SK-N-SH treated with all-trans-retinoic acid at 6 μM for 48 hours (cell line): Measurements from ENCODE around the gene EPHA6.
"Not testable (repeated sequence)": the region's sequence is repeated elsewhere in the genome, so short reads cannot be mapped to it uniquely, and the experiment has no call there.

Source experiments
- ATAC-seq: fragments of 200-7000 bp; cut with Tn5 transposase; 3 replicates; pipeline ENCODE4 v1.9.1; 2020; ENCODE audit warnings: mild to moderate bottlenecking, moderate library complexity
- ARNTL ChIP-seq: fragments of 450-650 bp; formaldehyde crosslinking; IDR thresholded peaks from 2 replicates; pipeline ENCODE4 v1.5.0; 2020; ENCODE audit warnings: low read depth, mild to moderate bottlenecking, moderate library complexity, borderline replicate concordance
- BACH2 ChIP-seq: fragments of 250-450 bp; sonication (Bioruptor Pico); IDR thresholded peaks from 2 replicates; pipeline ENCODE4 v1.9.0; 2021; ENCODE audit warnings: mild to moderate bottlenecking, borderline replicate concordance
- CSDC2 ChIP-seq: fragments of 250-450 bp; sonication (Bioruptor Pico); IDR thresholded peaks from 2 replicates; pipeline ENCODE4 v1.5.0; 2020; ENCODE audit warnings: mild to moderate bottlenecking, moderate library complexity
- ESRRG ChIP-seq: fragments of 250-450 bp; sonication (Bioruptor Pico); IDR thresholded peaks from 2 replicates; pipeline ENCODE4 v1.6.1; 2021; ENCODE audit warnings: mild to moderate bottlenecking
- GLIS3 ChIP-seq: fragments of 250-450 bp; sonication (Bioruptor Pico); IDR thresholded peaks from 2 replicates; pipeline ENCODE4 v1.5.0; 2020; ENCODE audit warnings: mild to moderate bottlenecking, moderate library complexity
- OSR1 ChIP-seq: fragments of 250-450 bp; sonication (Bioruptor Pico); IDR thresholded peaks from 2 replicates; pipeline ENCODE4 v1.8.0; 2022; ENCODE audit warnings: moderate library complexity, mild to moderate bottlenecking, inconsistent platforms
- PPARA ChIP-seq: fragments of 250-450 bp; sonication (Bioruptor Pico); IDR thresholded peaks from 2 replicates; pipeline ENCODE4 v1.5.0; 2020; ENCODE audit warnings: mild to moderate bottlenecking, borderline replicate concordance
- RARB ChIP-seq: fragments of 250-450 bp; sonication (Bioruptor Pico); IDR thresholded peaks from 2 replicates; pipeline ENCODE4 v1.8.0; 2021; ENCODE audit warnings: mild to moderate bottlenecking, moderate library complexity
- SNAI2 ChIP-seq: fragments of 250-450 bp; sonication (Bioruptor Pico); IDR thresholded peaks from 2 replicates; pipeline ENCODE4 v1.5.0; 2020; ENCODE audit warnings: mild to moderate bottlenecking, moderate library complexity
- TCF4 ChIP-seq: fragments of 250-450 bp; sonication (Bioruptor Pico); IDR thresholded peaks from 2 replicates; pipeline ENCODE4 v1.8.0; 2021; ENCODE audit warnings: mild to moderate bottlenecking, moderate library complexity, borderline replicate concordance
- TOX ChIP-seq: fragments of 250-450 bp; sonication (Bioruptor Pico); IDR thresholded peaks from 2 replicates; pipeline ENCODE4 v1.8.0; 2021; ENCODE audit warnings: mild to moderate bottlenecking, moderate library complexity, borderline replicate concordance
- ZC3H10 ChIP-seq: fragments of 250-450 bp; sonication (Bioruptor Pico); IDR thresholded peaks from 2 replicates; pipeline ENCODE4 v1.5.1; 2021; ENCODE audit warnings: mild to moderate bottlenecking, moderate library complexity
- ZFP3 ChIP-seq: fragments of 250-450 bp; sonication (Bioruptor Pico); IDR thresholded peaks from 2 replicates; pipeline ENCODE4 v1.5.0; 2020; ENCODE audit warnings: mild to moderate bottlenecking, moderate library complexity
- ZFP30 ChIP-seq: fragments of 450-650 bp; formaldehyde crosslinking; IDR thresholded peaks from 2 replicates; pipeline ENCODE4 v1.5.0; 2022; ENCODE audit warnings: mild to moderate bottlenecking, moderate library complexity
- ZNF565 ChIP-seq: fragments of 450-650 bp; formaldehyde crosslinking; conservative IDR thresholded peaks from 2 replicates; pipeline ENCODE4 v1.5.0; 2020; ENCODE audit warnings: low read depth, mild to moderate bottlenecking, moderate library complexity
- ZNF8 ChIP-seq: fragments of 450-650 bp; formaldehyde crosslinking; IDR thresholded peaks from 2 replicates; pipeline ENCODE4 v1.5.0; 2020; ENCODE audit warnings: mild to moderate bottlenecking, moderate library complexity
- TF ChIP-seq, protein P1 (sequence below): fragments of 250-450 bp; sonication (Bioruptor Pico); IDR thresholded peaks from 2 replicates; pipeline ENCODE4 v1.5.1; 2021; ENCODE audit warnings: mild to moderate bottlenecking, moderate library complexity
- TF ChIP-seq, protein P2 (sequence below): fragments of 250-450 bp; sonication (Bioruptor Pico); IDR thresholded peaks from 2 replicates; pipeline ENCODE4 v1.5.1; 2020; ENCODE audit warnings: low read depth, mild to moderate bottlenecking, moderate library complexity
- TF ChIP-seq, protein P3 (sequence below): fragments of 250-450 bp; sonication (Bioruptor Pico); IDR thresholded peaks from 2 replicates; pipeline ENCODE4 v1.8.0; 2021; ENCODE audit warnings: low read depth, mild to moderate bottlenecking, moderate library complexity, borderline replicate concordance

EPHA6 gene

DNA sequence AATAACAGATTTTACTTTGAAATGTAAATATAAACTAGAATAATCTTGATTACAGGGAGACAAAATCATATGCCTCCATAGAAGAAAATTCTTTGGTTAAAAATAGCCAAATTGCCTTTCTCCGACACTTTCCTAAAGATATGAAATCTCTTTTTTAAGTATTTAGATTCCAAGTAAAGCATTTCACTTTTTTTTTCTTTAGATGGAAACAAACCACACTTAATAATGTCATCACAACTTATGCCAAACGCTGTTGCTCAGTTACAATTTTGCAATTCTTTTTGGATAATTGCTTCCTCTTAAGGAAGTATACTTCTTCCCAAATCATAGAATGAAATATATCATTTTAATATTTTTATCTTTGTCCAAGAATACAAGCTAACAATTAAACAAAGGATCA is 656.1 kb downstream of the EPHA6 start:
- TF ChIP-seq, protein P1, sequence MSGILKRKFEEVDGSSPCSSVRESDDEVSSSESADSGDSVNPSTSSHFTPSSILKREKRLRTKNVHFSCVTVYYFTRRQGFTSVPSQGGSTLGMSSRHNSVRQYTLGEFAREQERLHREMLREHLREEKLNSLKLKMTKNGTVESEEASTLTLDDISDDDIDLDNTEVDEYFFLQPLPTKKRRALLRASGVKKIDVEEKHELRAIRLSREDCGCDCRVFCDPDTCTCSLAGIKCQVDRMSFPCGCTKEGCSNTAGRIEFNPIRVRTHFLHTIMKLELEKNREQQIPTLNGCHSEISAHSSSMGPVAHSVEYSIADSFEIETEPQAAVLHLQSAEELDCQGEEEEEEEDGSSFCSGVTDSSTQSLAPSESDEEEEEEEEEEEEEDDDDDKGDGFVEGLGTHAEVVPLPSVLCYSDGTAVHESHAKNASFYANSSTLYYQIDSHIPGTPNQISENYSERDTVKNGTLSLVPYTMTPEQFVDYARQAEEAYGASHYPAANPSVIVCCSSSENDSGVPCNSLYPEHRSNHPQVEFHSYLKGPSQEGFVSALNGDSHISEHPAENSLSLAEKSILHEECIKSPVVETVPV (CRISPR knock-in tag), result no peak
- TF ChIP-seq RARB (CRISPR knock-in tag) (no peak), SNAI2 (no peak), BACH2 (CRISPR knock-in tag) (no peak), ZNF565 (CRISPR knock-in tag) (no peak), TOX (CRISPR knock-in tag) (no peak), ARNTL (CRISPR knock-in tag) (no peak), PPARA (no peak)
- TF ChIP-seq, all 23 proteins: peak for 0
- ATAC-seq, result no peak

DNA sequence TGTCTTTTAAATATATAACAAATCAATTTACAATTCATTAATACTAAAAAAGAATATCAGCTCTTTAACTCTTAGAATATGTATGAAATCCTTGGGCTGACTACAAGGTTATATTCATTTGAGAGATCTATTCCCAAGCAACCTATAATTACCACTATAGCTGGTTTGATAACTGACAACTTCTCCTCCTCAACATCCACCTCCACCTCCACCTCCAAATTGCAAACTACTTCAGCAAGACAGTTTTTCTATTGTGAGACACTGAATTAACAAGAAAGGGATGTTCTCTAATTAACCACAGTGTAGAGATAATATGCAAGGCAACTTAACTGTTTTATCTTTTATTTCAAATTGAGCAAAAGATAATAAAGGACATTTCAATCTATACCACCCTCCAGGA is 665.3 kb downstream of the EPHA6 start:
- no peak for ATAC-seq
- TF ChIP-seq, protein P2, sequence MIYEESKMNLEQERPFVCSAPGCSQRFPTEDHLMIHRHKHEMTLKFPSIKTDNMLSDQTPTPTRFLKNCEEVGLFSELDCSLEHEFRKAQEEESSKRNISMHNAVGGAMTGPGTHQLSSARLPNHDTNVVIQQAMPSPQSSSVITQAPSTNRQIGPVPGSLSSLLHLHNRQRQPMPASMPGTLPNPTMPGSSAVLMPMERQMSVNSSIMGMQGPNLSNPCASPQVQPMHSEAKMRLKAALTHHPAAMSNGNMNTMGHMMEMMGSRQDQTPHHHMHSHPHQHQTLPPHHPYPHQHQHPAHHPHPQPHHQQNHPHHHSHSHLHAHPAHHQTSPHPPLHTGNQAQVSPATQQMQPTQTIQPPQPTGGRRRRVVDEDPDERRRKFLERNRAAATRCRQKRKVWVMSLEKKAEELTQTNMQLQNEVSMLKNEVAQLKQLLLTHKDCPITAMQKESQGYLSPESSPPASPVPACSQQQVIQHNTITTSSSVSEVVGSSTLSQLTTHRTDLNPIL (CRISPR knock-in tag), result no peak
- TF ChIP-seq PPARA (no peak), OSR1 (no peak), TCF4 (CRISPR knock-in tag) (no peak), ARNTL (CRISPR knock-in tag) (no peak), ESRRG (CRISPR knock-in tag) (no peak), CSDC2 (no peak), BACH2 (CRISPR knock-in tag) (no peak), ZNF8 (CRISPR knock-in tag) (no peak), ZFP30 (no peak), GLIS3 (CRISPR knock-in tag) (no peak), TOX (CRISPR knock-in tag) (no peak), SNAI2 (no peak)
- TF ChIP-seq, protein P3, sequence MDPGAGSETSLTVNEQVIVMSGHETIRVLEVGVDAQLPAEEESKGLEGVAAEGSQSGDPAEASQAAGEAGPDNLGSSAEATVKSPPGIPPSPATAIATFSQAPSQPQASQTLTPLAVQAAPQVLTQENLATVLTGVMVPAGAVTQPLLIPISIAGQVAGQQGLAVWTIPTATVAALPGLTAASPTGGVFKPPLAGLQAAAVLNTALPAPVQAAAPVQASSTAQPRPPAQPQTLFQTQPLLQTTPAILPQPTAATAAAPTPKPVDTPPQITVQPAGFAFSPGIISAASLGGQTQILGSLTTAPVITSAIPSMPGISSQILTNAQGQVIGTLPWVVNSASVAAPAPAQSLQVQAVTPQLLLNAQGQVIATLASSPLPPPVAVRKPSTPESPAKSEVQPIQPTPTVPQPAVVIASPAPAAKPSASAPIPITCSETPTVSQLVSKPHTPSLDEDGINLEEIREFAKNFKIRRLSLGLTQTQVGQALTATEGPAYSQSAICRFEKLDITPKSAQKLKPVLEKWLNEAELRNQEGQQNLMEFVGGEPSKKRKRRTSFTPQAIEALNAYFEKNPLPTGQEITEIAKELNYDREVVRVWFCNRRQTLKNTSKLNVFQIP (CRISPR knock-in tag), result no peak

DNA sequence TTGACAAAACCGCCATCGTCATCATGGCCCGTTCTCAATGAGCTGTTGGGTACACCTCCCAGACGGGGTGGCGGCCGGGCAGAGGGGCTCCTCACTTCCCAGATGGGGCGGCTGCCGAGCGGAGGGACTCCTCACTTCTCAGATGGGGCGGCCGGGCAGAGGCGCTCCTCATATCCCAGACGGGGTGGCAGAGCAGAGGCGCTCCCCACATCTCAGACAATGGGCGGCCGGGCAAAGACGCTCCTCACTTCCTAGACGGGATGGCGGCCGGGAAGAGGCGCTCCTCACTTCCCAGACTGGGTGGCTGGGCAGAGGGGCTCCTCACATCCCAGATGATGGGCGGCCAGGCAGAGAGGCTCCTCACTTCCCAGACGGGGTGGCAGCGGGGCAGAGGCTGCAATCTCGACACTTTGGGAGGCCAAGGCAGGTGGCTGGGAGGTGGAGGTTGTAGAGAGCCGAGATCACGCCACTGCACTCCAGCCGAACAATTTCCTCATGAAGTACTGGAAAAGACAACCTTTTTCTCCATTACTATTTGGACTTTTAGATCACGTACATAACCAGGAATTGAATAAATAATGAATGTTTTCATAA is 666.4 kb downstream of the EPHA6 start:
- ATAC-seq, result not testable (repeated sequence)

DNA sequence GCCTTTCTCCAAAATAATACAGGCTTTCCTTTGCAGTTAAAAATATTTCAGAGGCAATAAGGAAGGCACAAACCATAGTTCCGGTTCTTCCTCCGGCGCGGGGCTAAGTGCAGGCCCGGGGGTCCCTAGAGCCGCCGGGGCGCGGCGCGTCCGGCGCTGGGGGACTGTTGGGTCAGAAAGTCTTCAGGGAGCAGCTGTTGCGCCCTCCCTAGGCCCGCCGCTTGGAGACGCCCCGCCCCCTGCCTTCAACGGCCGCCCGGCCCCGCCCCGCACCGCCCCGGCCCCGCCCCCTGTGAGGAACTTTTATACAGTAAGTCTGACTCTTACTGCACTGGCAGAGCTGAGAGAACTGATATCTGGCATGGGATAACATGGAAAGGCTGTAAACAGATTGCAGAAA is 667.0 kb downstream of the EPHA6 start:
- no peak for ATAC-seq
- TF ChIP-seq, protein P2 (CRISPR knock-in tag), result no peak
- TF ChIP-seq ESRRG (CRISPR knock-in tag) (no peak), GLIS3 (CRISPR knock-in tag) (no peak), PPARA (no peak), BACH2 (CRISPR knock-in tag) (no peak), ARNTL (CRISPR knock-in tag) (no peak), ZC3H10 (CRISPR knock-in tag) (no peak), ZFP30 (no peak), ZFP3 (CRISPR knock-in tag) (no peak)
- TF ChIP-seq, protein P1 (CRISPR knock-in tag), result no peak
- TF ChIP-seq, protein P3 (CRISPR knock-in tag), result no peak
